ENCODE measurements around the gene ABI1.
"Not testable (repeated sequence)": the region's sequence is repeated elsewhere in the genome, so short reads cannot be mapped to it uniquely, and the experiment has no call there.

The ABI1 gene

DNA sequence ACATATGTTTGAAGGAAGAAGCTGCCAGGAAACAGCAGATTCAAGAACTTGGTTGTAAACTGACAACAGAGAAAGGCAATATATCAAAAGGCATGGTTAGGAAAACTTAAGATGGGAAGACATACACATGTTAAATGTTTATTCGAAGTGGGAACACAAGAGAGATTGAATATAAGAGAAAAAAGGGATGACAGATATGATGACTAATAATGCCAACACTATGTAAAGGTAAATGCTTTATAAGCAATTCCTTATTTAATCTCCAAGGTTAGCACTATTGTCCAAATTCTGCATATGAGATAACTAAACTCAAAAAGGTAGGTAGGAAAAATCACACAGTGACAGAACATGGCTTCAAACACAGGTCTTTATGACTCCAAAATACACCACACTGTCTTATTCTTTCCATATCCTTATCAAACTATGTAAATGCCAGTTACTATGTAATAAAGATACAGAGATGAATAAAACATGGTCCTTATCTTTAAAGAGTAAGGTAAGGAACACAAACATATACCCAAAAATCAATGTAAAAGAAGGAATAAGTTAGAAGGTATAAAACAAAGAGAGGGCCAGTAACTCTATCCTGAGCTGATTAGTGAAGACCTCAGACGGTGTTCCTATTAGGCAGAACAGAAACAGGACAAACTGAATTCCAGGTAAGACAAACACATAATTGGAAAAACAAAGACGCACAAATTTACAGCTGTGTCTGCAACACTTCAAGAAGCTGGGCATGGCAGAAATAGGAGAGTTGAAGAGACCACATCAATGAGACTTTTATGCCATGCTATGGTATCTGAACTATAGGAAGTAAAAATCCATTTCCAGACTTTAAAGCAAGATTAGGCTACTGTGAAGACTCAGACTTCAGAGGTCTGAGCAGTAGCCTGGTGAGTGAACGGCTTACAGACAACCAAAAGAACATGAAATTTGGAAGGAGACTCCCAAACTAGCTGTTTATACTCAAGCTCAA, 56.1 kb downstream of the ABI1 start:
- DNase-seq = no peak

GRCh38 chr10:26803849-26804248, 56.9 kb downstream of the ABI1 start:
- DNase-seq = no peak

- peak in 1 of 2 experiments; percentile 2 for DNase-seq
Measured at GRCh38 chr10:26802527-26802926, 58.2 kb downstream of the ABI1 start.

DNA sequence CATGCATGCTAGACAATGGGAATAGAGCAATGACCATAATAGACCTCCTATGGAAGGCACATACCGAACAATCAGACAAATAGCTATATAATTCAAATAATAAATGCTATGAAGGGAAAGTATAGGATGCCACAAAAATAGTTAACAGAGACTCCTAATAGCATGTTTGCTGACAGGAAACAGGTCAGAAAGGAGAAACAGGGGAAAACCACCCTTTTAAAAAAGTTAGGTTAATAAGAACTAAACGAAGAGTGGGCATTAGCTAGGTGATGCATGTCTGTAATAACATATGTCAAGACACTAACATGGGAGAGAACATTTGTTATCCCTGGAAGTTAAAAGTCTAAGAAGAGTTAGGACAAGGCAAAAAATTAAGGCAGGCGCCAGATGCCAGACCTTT, 58.9 kb downstream of the ABI1 start:
- DNase-seq = no peak

- no peak for DNase-seq
Measured at GRCh38 chr10:26801274-26801673, 59.5 kb downstream of the ABI1 start.

GRCh38 chr10:26800468-26800867, 60.3 kb downstream of the ABI1 start:
- DNase-seq = no peak

DNA sequence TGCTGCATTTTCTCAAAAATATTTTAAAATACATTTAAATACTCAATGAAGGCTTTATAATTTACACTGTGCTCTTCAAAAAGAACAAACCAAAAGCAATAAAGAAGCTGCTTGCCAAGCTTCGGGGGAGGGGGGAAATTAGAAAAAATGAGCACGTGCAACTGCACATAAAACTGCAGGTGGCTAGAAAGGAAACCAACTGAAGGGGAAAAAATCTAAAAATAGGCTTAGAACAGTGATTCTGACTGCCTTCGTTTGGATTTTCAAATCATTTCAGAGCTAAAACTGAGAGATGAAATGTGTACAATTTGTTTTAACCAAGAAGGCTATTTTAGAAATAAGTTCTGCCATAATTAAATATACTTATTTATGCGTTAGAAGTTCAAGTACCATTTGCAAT, 61.4 kb downstream of the ABI1 start:
- DNase-seq = peak; percentile 19 to 38

DNA sequence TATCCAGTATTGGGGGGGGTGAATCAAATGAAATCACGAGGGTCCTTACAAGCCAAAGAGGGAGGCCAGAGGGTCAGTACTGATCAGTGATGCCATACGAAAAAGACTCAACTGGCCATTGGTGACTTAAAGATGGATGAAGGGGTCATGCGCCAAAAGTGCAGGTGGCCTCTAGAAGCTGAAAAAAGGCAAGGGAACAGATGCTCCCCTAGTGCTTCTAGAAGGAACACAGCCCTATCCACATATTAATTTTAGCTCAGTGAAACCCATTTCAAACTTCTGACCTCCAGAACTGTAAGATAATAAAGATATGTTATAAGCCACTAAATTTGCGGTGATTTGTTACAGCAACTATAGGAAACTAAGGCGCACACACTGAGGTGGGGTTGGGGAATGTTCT, 62.5 kb downstream of the ABI1 start:
- no peak for DNase-seq

GRCh38 chr10:26797340-26797739, 63.4 kb downstream of the ABI1 start:
- no peak for DNase-seq

DNA sequence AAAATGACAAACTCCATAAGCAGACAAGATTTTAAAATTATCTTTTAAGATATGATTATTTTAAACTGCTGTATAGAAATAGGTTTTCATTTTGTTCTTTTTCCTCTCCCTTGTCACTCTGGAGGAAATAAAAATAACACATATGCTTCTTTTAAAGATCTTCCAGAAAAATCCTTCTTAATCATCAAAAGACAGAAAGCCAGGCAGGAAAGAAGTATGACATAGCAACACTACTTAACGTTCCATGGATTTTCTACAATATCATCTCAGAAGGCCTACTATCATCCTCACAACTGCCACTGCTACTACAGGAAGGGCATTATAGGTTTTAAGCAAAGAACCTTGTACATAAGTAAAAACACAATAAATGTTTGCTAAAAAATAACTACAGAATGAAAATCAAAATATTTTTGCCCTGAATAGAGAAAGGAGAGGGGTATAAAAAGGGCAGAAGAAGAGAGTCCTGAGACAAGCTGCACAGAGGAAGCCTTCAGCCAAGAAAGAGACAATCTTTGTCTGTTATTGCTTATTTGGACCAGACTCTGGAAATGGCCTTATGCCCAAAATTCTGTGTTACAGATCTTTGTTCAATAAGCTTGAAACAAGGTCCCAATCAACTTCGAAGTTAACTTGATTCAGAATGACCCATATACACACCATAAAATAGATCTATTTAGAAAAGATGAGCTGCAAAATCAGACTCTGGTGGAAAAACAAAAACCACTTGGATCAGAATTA, 67.8 kb downstream of the ABI1 start:
- no peak for DNase-seq

DNA sequence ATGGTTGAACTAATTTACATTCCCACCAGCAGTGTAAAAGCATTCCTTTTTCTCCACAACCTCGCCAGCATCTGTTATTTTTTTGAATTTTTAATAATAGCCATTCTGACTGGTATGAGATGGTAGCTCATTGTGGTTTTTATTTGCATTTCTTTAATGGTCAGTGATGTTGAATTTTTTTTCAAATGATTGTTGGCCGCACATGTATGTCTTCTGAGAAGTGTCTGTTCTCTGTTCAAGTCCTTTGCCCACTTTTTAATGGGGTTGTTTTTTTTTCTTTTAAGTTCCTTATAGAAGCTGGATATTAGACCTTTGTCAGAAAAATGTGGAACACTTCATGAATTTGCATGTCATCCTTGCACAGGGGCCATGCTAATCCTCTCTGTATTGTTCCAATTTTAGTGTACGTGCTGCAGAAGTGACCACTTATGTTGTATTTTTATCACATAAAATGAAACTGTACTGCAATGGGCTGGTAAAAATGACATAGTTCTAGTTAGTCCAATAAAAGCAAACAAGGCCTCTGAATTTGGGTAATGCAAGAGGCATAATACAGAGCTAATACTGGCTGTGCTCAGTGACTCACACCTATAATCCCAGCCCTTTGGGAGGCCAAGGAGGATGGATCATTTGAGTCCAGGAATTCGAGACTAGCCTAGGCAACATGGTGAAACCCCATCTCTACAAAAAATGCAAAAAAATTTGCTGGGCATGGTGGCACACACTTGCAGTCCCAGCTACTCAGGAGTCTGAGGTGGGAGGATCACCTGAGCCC, 70.3 kb downstream of the ABI1 start:
- DNase-seq = no peak

- DNase-seq = not testable (repeated sequence)
Measured at GRCh38 chr10:26789779-26790178, 71.0 kb downstream of the ABI1 start.

DNA sequence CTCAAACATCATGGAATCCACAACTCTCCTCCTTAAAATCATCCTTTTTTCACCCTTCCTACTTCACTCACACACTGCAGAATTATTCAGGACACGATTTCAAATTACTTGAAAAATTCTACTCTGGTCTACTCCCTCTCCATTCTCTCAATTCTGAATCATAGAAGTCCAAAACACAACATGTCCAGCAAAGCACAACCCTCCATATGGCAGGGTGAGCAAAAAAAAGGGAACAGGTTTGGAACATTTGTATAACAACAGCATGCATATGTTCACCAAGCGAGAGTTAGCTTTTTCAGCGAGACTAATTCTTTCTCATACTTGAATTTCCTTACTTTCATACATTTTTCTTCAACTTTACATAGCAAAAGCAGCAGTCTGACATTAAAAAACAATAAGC, 73.4 kb downstream of the ABI1 start:
- no peak for DNase-seq

GRCh38 chr10:26781797-26782196, 79.0 kb downstream of the ABI1 start:
- no peak for DNase-seq

DNA sequence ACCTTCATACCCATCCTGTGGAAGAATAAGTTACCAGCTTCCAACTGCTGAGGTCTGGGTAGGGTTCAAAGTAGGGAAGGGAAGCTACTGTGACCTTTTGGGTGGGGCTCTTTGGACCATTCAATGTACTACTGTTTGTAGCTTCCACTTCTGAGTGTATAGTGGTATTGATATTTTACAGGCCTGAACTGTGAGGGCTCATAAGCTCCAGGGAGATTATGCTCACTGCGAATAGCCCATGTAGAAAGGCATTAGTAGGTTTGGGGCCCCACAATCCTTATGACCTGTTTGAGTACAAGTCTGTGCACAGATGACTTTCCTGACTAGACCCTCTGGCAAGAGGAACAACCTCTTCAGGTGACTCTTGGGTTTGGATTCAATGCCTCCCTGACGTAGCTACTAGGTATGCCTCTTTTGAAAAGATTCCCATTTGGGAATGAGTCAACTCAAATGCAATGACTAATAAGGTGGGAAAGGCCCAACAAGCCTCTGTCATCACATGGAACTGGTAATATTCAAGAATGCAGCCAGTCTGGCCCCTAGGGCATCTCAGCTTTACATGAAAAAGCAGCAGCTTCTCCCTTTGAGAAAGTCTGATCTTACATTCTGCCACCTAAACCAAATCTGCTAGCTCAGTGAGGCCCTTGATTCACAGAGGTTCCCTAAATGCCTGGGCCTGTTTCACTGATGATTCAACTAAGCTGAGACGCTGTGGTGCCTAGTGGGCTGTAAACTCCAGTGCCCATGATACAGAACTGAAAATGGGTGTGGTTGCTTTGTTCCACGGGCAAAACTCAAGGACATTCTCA, 79.8 kb downstream of the ABI1 start:
- DNase-seq = no peak

DNA sequence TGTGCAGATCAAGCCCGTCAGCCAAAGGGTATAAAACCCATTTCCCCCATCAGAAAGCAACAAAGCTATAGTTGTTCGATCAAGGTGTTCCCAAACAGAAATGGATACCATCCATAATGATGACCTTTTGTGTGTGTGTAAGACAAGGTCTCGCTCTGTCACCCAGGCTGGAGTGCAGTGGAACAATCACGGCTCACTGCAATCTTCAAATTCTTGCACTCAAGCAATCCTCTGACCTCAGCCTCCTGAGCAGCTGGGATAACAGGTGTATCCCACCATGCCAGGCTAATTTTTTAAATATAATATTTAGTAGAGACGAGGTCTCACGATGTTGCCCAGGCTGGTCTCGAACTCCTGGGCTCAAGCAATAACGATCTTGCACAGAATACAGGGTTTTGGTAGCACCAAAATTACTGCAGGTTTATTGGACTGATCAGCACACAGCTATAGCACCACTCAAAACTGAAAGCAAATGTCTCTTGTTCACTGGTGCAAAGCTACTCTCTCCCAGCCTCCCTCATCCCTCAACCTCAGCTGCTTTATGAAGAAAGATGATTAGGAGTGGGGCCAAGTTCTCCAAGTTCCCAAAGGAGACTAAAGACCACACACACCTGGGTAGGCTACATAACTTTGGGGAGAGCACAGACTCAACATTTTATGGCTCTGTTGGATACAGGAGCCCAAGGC, 80.5 kb downstream of the ABI1 start:
- no peak for DNase-seq

- DNase-seq = no peak
Measured at GRCh38 chr10:26779176-26779860, 81.4 kb downstream of the ABI1 start.

DNA sequence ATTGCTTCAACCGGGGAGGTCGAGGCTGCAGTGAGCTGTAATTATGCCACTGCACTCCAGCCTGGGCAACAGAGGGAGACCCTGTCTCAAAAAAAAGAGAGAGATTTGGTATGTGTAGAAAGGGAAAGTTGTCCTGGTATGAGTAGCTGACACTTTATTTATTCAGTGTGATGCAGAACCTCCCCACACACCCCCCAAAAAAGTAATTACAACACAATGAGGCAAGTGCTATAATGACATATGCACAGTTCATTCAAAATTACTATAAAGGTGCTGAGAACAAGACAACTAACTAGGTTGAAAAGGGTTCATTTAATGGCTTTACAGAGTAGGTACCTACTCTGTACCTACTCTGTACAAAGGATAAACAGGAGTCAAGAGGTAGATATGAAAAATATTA, 83.1 kb downstream of the ABI1 start:
- DNase-seq = no peak

DNA sequence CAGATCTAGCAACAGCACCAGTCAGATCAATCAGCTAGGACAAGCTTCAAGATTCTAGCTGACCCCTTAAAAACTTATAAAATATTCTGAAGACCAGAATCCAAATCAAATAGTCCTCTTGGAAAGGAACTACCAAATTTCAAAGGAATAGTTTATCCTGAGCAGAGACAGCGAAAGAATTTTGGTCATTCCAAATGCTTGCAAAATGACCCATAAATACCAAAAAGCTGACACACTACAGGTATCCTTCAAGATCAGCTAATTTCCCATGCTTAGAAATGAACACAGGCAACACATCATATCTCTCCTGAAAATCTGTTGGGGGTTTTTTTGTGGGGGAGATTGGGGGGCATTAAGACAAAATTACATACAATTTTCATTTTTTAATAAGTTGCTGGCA, 84.5 kb downstream of the ABI1 start:
- DNase-seq = no peak

GRCh38 chr10:26773633-26774032, 87.1 kb downstream of the ABI1 start:
- no peak for DNase-seq

- DNase-seq = no peak
Measured at GRCh38 chr10:26770069-26770468, 90.7 kb downstream of the ABI1 start.

Data from NCI-H2081 (cell line).